ENCODE data around the gene ATRIP.
"Not testable (repeated sequence)": the region's sequence is repeated elsewhere in the genome, so short reads cannot be mapped to it uniquely, and the experiment has no call there.

DNA sequence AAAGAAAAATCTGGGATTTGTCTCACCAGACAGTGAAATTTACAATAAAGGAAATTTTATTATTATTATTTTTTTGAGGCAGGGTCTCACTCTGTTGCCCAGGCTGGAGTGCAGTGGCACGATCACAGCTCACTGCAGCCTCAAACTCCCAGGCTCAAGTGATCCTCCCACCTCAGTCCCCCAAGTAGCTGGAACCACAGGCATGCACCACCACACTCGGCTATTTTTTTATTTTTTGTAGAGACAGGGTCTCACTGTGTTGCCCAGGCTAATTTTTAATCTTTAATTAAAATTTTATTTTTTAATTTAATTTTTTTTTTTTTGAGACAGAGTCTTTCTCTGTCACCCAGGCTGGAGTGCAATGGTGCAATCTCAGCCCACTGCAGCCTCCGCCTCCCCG is 27.5 kb downstream of the ATRIP start:
- TF ChIP-seq, protein P1, sequence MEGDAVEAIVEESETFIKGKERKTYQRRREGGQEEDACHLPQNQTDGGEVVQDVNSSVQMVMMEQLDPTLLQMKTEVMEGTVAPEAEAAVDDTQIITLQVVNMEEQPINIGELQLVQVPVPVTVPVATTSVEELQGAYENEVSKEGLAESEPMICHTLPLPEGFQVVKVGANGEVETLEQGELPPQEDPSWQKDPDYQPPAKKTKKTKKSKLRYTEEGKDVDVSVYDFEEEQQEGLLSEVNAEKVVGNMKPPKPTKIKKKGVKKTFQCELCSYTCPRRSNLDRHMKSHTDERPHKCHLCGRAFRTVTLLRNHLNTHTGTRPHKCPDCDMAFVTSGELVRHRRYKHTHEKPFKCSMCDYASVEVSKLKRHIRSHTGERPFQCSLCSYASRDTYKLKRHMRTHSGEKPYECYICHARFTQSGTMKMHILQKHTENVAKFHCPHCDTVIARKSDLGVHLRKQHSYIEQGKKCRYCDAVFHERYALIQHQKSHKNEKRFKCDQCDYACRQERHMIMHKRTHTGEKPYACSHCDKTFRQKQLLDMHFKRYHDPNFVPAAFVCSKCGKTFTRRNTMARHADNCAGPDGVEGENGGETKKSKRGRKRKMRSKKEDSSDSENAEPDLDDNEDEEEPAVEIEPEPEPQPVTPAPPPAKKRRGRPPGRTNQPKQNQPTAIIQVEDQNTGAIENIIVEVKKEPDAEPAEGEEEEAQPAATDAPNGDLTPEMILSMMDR (conservative IDR thresholded peaks at IDR 0.05), result not testable (repeated sequence)
- TF ChIP-seq ZFX (IDR thresholded peaks at IDR 0.05), result not testable (repeated sequence)

All from C4-2B (cell line).